ENCODE measurements around the gene CEP112.

The CEP112 gene

DNA sequence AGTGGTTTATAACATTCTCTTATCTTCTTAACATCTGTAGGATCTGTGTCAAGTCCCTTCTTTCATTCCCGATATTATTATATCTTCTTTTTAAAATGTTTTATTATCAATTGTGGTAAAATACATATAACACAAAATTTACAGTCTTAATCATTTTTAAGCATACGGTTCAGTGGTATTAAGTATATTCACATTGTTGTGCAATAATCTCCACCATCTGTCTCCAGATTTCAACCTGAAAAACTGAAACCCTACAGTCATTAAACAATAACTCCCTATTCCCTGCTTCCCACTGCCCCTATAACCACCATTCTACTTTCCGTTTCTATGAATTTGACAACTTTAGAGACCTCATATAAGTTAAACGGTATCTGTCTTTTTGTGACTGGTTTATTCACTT, 45.5 kb downstream of the CEP112 start:
- no peak for ATAC-seq
- TF ChIP-seq ZNF565 (CRISPR knock-in tag; conservative IDR thresholded peaks at IDR 0.05; ENCODE audit: low read depth): no peak

DNA sequence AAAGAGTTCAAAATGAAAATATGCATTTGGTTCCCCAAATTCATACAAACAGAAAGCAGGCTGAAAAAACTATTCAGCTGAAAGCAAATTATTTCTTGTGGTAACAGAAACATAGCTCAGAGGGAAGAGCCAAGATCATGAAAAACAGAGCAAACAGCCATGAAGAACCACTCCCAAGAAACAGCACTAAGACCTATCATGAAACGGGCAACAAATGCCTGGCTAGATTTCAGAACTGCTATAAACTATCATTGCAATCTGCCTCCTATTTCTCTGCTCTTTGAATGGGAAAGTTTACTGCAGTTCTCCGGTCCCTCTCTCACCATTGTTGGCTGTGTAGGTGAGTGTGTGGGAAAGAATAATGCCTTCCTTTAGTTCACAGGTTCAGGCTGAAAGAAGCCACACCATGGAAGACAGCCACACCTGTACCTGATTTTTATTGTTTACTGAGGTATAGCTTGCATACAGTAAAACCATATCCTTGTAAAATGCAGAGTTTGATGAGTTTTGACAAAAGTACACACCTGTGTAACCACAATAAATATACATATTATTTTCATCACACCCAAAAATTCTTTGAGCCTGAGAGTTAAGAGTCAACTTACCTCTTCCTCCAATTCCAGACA, 48.2 kb downstream of the CEP112 start:
- no peak for TF ChIP-seq PPARA (CRISPR knock-in tag; IDR thresholded peaks at IDR 0.05; ENCODE audit: borderline replicate concordance)
- TF ChIP-seq CSDC2 (CRISPR knock-in tag; IDR thresholded peaks at IDR 0.05): no peak
- no peak for ATAC-seq

DNA sequence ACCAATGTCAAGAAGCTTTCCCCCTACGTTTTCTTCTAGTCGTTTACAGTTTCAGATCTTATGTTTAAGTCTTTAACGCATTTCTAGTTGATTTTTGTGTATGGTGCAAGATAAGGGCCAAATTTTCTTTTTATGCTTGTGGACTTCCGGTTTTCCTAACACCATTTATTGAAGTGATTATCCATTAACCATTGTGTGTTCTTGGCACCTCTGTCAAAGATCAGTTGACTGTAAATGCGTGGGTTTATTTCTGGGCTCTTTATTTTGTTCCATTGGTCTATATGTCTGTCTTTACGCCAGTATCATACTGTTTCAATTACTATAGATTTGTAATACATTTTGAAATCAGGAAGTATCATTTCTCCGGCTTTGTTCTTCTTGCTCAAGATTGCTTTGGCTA, 49.5 kb downstream of the CEP112 start:
- TF ChIP-seq PPARA (CRISPR knock-in tag; IDR thresholded peaks at IDR 0.05; ENCODE audit: borderline replicate concordance) (no peak), ZFP3 (CRISPR knock-in tag; IDR thresholded peaks at IDR 0.05) (no peak), TOX (CRISPR knock-in tag; IDR thresholded peaks at IDR 0.05; ENCODE audit: borderline replicate concordance) (no peak), ZNF8 (CRISPR knock-in tag; IDR thresholded peaks at IDR 0.05) (no peak), RARB (CRISPR knock-in tag; IDR thresholded peaks at IDR 0.05) (no peak), TCF4 (CRISPR knock-in tag; IDR thresholded peaks at IDR 0.05; ENCODE audit: borderline replicate concordance) (no peak), CSDC2 (CRISPR knock-in tag; IDR thresholded peaks at IDR 0.05) (no peak), OSR1 (CRISPR knock-in tag; IDR thresholded peaks at IDR 0.05) (no peak), ZFP30 (CRISPR knock-in tag; IDR thresholded peaks at IDR 0.05) (no peak)
- TF ChIP-seq, protein P1, sequence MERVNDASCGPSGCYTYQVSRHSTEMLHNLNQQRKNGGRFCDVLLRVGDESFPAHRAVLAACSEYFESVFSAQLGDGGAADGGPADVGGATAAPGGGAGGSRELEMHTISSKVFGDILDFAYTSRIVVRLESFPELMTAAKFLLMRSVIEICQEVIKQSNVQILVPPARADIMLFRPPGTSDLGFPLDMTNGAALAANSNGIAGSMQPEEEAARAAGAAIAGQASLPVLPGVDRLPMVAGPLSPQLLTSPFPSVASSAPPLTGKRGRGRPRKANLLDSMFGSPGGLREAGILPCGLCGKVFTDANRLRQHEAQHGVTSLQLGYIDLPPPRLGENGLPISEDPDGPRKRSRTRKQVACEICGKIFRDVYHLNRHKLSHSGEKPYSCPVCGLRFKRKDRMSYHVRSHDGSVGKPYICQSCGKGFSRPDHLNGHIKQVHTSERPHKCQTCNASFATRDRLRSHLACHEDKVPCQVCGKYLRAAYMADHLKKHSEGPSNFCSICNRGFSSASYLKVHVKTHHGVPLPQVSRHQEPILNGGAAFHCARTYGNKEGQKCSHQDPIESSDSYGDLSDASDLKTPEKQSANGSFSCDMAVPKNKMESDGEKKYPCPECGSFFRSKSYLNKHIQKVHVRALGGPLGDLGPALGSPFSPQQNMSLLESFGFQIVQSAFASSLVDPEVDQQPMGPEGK (CRISPR knock-in tag; IDR thresholded peaks at IDR 0.05; ENCODE audit: borderline replicate concordance): no peak
- TF ChIP-seq, protein P2, sequence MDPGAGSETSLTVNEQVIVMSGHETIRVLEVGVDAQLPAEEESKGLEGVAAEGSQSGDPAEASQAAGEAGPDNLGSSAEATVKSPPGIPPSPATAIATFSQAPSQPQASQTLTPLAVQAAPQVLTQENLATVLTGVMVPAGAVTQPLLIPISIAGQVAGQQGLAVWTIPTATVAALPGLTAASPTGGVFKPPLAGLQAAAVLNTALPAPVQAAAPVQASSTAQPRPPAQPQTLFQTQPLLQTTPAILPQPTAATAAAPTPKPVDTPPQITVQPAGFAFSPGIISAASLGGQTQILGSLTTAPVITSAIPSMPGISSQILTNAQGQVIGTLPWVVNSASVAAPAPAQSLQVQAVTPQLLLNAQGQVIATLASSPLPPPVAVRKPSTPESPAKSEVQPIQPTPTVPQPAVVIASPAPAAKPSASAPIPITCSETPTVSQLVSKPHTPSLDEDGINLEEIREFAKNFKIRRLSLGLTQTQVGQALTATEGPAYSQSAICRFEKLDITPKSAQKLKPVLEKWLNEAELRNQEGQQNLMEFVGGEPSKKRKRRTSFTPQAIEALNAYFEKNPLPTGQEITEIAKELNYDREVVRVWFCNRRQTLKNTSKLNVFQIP (CRISPR knock-in tag; IDR thresholded peaks at IDR 0.05; ENCODE audit: borderline replicate concordance, low read depth): no peak
- TF ChIP-seq, protein P3, sequence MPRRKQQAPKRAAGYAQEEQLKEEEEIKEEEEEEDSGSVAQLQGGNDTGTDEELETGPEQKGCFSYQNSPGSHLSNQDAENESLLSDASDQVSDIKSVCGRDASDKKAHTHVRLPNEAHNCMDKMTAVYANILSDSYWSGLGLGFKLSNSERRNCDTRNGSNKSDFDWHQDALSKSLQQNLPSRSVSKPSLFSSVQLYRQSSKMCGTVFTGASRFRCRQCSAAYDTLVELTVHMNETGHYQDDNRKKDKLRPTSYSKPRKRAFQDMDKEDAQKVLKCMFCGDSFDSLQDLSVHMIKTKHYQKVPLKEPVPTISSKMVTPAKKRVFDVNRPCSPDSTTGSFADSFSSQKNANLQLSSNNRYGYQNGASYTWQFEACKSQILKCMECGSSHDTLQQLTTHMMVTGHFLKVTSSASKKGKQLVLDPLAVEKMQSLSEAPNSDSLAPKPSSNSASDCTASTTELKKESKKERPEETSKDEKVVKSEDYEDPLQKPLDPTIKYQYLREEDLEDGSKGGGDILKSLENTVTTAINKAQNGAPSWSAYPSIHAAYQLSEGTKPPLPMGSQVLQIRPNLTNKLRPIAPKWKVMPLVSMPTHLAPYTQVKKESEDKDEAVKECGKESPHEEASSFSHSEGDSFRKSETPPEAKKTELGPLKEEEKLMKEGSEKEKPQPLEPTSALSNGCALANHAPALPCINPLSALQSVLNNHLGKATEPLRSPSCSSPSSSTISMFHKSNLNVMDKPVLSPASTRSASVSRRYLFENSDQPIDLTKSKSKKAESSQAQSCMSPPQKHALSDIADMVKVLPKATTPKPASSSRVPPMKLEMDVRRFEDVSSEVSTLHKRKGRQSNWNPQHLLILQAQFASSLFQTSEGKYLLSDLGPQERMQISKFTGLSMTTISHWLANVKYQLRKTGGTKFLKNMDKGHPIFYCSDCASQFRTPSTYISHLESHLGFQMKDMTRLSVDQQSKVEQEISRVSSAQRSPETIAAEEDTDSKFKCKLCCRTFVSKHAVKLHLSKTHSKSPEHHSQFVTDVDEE (CRISPR knock-in tag; IDR thresholded peaks at IDR 0.05): no peak
- TF ChIP-seq, protein P4, sequence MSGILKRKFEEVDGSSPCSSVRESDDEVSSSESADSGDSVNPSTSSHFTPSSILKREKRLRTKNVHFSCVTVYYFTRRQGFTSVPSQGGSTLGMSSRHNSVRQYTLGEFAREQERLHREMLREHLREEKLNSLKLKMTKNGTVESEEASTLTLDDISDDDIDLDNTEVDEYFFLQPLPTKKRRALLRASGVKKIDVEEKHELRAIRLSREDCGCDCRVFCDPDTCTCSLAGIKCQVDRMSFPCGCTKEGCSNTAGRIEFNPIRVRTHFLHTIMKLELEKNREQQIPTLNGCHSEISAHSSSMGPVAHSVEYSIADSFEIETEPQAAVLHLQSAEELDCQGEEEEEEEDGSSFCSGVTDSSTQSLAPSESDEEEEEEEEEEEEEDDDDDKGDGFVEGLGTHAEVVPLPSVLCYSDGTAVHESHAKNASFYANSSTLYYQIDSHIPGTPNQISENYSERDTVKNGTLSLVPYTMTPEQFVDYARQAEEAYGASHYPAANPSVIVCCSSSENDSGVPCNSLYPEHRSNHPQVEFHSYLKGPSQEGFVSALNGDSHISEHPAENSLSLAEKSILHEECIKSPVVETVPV (CRISPR knock-in tag; IDR thresholded peaks at IDR 0.05): no peak
- ATAC-seq: no peak

DNA sequence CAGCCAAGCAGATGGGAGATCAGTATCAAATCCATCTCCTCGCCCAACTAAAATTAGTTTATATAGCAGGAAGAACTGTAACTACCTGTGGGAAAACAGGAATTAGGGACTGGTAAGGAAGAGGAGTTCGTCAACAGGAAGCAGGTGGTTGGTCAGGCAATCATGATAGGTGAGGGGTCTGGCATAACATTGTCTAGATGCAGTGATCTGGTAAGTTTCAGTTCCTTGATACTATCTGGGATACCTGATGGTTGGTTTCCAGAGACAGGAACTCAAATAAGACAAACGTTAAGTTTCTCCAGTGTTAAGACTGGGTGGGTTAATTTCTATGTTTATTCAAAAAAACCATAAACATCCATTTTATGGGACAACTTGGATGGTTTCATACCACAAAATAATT, 53.8 kb downstream of the CEP112 start:
- ATAC-seq: no peak
- TF ChIP-seq ISL1 (CRISPR knock-in tag; IDR thresholded peaks at IDR 0.05): no peak
- TF ChIP-seq, protein P1 (CRISPR knock-in tag; IDR thresholded peaks at IDR 0.05; ENCODE audit: borderline replicate concordance): no peak
- no peak for TF ChIP-seq PPARA (CRISPR knock-in tag; IDR thresholded peaks at IDR 0.05; ENCODE audit: borderline replicate concordance)
- TF ChIP-seq ARNTL (CRISPR knock-in tag; IDR thresholded peaks at IDR 0.05; ENCODE audit: borderline replicate concordance, low read depth): no peak
- TF ChIP-seq ZNF565 (CRISPR knock-in tag; conservative IDR thresholded peaks at IDR 0.05; ENCODE audit: low read depth): no peak
